RPMI7951 (cell line): Measurements from ENCODE around the gene TSGA10IP. TPM values are rescaled to one million over a fixed set of nuclear protein-coding genes. Genes with fewer than 3 reads are reported as not detected.

Source experiments
- DNase-seq: peaks from one replicate; pipeline ENCODE4 v3.0.0-alpha.2; 2012; ENCODE audit warnings: low read depth
- total RNA-seq: library from RNA; depleted of rRNA; stranded (reverse); fragments of >200 nt; shearing (Covaris generic); gene quantifications from 2 replicates; pipeline ENCODE4 v1.2.3, GENCODE V29; 2014; rRNA removed

TSGA10IP gene
- total RNA-seq, result not detected in 2 replicates

GRCh38 chr11:65945430-65945911 lies at the start of gene TSGA10IP:
TSGA10IP (plus strand) TSS chr11:65945480; CDS start chr11:65945676, 196 bp downstream.
- no peak for DNase-seq

GRCh38 chr11:65895482-65895981 lies 49.7 kb upstream of the TSGA10IP start:
- no peak for DNase-seq

DNA sequence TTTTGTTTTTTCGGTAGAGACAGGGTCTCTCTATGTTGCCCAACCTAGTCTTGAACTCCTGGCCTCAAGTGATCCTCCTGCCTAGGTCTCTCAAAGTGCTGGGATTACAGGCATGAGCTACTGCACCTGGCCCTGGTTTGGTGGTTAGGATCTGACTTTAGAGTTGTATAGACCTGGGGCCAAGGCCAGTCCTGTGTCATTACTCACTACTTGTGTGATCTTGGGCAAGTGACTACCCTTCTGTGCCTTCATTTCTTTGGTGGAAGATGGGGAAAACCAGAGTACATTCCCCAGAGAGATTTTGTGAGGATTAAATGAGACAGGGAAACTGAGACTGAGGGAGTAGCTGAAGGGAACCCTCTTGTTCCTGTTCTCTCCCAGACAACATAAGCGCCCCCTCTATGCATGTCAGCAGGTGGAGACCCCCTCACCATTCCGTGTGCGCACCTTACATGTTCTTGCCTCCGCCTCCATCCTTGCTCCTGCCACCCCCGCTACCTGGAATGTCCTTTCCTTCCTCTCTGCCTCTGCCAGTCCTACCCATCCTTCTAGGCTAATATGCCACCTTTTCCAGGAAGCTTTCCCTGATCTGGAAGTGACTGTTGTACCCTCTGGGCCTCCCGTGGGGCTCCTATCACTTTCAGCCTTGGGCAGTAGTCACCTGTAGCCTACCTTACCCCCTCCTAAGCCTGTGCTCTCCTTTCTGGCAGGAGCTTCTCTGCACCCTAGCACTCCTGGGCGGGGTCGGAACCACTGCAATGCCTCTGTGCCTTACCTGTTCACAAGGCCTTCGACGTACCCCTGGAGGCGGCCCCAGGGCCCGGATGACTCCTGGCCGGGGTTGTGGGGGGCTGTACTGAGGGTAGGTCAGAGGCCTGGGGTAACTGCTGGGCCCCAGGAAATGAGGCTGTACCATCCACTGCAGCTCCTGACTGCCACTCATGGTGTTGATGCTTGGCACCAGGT lies 49.0 kb upstream of the TSGA10IP start:
- peak; percentile 67 for DNase-seq

DNA sequence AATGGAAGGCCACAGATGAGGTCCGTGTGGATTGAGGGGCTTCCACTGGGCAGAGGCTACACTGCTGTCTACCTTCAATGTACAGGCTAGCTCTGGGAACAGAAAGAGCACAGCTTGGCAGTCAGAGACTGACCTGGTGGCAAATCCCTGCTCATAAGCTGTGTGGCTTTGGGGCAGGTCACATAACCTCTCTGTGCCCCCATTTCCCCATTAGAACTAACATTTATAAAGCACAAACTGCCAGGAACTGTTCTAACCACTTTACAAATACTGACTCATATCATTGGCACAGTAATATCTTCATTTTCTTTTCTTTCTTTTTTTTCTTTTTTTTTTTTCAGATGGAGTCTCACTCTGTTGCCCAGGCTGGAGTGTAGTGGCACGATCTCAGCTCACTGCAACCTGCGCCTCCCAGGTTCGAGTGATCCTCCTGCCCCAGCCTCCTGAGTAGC lies 48.2 kb upstream of the TSGA10IP start:
- no peak for DNase-seq

DNA sequence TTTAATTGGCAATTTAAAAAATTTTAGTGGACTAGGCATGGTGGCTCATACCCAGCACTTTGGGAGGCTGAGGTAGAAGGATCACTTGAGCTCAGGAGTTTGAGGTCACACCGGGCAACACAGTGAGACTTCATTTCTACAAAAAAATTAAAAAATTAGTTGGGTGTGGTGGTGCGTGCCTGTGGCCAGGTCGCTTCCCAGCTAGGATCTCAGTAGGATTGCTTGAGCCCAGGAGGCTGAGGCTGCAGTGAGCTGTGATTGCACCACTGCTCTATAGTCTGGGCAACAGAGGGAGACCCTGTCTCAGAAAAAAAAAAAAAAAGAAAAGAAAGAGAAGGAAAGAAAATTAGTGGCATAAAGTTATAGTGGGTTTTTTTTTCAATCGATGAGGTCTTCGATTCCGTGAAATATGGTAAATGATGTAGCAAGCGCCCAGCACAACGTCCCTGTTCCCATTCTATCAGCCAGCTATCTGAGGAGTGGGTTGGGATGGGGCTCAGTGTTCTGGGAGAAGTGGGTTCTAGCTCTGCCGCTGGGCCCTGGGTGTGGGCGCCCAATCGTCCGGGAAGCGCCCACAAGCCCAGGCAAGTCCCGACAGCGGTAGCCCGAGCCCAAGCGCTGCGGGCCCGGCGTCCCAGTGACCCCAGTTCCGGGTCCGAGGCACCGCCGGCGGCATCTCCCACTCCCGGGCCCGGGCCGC lies 46.5 kb upstream of the TSGA10IP start:
- DNase-seq, result no peak

- peak; percentile 88 for DNase-seq
Measured at GRCh38 chr11:65899356-65900124, 45.7 kb upstream of the TSGA10IP start.

- peak; percentile 98 for DNase-seq
Measured at GRCh38 chr11:65900125-65900898, 45.0 kb upstream of the TSGA10IP start, which contains the start of gene FOSL1. FOSL1 (minus strand) TSS chr11:65900388; CDS start chr11:65900339, 49 bp downstream.

DNA sequence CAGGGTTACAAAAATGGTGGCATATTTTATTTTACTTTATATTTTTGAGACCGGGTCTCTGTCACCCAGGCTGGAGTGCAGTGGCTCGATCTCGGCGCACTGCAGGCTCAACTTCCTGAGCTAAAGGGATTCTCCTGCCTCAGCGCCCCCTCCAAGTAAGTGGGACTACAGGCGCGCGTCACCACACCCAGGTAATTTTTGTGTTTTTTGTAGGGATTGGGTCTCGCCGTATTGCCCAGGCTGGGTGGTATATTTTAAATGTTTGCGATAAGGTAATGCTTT lies 44.4 kb upstream of the TSGA10IP start:
- no peak for DNase-seq

- DNase-seq, result peak; percentile 97
Measured at GRCh38 chr11:65903068-65903481, 42.2 kb upstream of the TSGA10IP start.

- no peak for DNase-seq
Measured at GRCh38 chr11:65903715-65904114, 41.6 kb upstream of the TSGA10IP start.

DNA sequence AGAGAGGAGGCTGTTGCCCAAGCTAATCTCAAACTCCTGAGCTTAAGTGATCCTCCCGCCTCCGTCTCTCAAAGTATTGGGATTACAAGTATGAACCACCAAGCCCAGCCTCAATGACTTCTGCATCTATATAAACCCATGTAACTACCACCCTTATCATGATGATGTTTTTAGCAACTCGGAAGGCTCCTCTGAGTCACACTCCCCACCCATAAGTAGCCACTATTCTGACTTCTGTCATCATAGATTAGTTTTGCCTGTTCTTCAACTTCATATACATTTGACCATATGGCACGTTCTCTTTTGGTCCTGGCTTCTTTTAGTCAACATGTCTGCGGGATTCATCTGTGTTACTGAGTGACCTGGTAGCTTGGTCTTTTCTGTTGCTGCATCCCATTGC lies 38.7 kb upstream of the TSGA10IP start:
- DNase-seq, result no peak

GRCh38 chr11:65907878-65908277 lies 37.4 kb upstream of the TSGA10IP start:
- no peak for DNase-seq

- DNase-seq, result peak; percentile 98
Measured at GRCh38 chr11:65911682-65912568, 33.4 kb upstream of the TSGA10IP start.

DNA sequence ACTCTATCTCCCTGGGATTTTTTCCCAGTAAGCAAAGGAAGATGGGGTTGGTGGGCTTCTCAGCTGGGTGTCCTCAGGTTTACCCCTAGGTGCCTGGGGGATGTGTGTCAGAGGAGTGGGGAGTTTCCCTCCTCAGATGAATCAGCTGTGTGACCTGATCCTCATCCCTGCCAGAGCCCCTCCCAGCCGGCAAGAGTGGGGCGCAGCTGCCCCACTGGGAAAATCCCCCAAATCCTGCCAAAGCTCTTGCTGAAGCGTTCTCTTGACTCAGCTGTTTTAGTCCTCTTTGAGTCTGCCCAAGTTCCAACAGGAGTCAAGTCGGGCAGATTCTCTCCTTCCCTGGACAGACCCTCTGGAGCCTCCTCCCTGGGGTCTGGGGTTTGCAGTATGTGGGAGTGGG lies 32.4 kb upstream of the TSGA10IP start:
- DNase-seq, result peak; percentile 90

- DNase-seq, result peak; percentile 95
Measured at GRCh38 chr11:65915101-65915820, 30.0 kb upstream of the TSGA10IP start.

DNA sequence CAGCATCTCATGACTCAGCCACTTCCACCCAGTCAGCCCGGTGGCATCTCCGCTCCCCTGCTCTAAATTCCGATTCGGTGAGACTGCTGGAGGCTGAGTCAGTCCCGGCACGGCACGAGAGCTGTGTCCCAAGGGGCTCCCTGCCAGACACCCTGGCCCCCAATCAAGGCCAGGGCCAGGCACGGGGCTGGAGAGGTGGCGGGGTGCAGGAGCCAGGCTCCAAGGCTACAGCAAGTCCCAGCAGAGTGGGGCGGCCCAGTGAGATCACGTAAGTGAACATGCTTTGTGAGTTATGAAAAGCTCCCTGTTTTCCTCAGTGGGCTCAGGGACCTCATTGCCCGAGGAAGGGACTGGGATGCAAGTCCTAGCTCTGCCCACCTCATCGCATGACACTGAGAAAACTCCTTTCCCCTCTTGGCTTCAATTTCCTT lies 29.4 kb upstream of the TSGA10IP start:
- peak; percentile 99 for DNase-seq

- no peak for DNase-seq
Measured at GRCh38 chr11:65916391-65916790, 28.9 kb upstream of the TSGA10IP start.

DNA sequence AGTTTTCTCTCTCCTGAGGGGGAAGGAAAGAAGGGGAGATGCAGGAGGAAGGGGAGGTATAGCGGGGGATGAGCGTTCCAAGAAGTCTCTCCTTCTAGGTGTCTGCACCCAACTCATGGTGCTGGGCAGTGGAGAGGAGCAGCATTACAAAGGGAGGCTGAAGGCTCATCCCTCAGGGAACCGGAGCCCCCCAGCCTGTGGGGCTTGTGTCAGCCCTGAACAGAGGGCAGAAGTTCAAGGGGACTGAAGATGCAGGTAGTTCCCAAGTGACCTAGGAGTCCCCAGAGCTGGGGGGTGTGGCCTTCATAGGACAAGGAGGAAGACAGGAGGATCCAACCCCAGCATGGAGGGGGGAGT lies 28.2 kb upstream of the TSGA10IP start:
- DNase-seq, result no peak
